Epithelial cell of proximal tubule (primary cell): Measurements from ENCODE around the gene HOXA5. TPM values are rescaled to one million over a fixed set of nuclear protein-coding genes. Genes with fewer than 3 reads are reported as not detected.

ENCODE experiments used
- DNase-seq: peaks from one replicate; pipeline ENCODE4 v3.0.0-alpha.2; 2011; ENCODE audit warnings: low read depth
- H3K4me3 ChIP-seq: 2 replicates; pipeline ENCODE4 v1.5.1; 2011; ENCODE audit warnings: low read depth, mild to moderate bottlenecking, low read length
- total RNA-seq: library from RNA; depleted of rRNA; stranded (reverse); fragments of >200 nt; gene quantifications from 2 replicates; pipeline ENCODE4 v1.2.3, GENCODE V29; 2015
- TF ChIP-seq, protein P1 (sequence below): conservative IDR thresholded peaks from 2 replicates; pipeline ENCODE4 v1.5.1; 2012; ENCODE audit warnings: low read depth, mild to moderate bottlenecking, low read length

HOXA5 gene
- total RNA-seq, 1 donor from 2014 or later, result 47.6 TPM

- TF ChIP-seq, protein P1, sequence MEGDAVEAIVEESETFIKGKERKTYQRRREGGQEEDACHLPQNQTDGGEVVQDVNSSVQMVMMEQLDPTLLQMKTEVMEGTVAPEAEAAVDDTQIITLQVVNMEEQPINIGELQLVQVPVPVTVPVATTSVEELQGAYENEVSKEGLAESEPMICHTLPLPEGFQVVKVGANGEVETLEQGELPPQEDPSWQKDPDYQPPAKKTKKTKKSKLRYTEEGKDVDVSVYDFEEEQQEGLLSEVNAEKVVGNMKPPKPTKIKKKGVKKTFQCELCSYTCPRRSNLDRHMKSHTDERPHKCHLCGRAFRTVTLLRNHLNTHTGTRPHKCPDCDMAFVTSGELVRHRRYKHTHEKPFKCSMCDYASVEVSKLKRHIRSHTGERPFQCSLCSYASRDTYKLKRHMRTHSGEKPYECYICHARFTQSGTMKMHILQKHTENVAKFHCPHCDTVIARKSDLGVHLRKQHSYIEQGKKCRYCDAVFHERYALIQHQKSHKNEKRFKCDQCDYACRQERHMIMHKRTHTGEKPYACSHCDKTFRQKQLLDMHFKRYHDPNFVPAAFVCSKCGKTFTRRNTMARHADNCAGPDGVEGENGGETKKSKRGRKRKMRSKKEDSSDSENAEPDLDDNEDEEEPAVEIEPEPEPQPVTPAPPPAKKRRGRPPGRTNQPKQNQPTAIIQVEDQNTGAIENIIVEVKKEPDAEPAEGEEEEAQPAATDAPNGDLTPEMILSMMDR, result no peak
- no peak for DNase-seq
- H3K4me3 ChIP-seq, result peak overlapping the region; percentile 72
Measured at GRCh38 chr7:27128776-27129728, 14.4 kb downstream of the HOXA5 start.

DNA sequence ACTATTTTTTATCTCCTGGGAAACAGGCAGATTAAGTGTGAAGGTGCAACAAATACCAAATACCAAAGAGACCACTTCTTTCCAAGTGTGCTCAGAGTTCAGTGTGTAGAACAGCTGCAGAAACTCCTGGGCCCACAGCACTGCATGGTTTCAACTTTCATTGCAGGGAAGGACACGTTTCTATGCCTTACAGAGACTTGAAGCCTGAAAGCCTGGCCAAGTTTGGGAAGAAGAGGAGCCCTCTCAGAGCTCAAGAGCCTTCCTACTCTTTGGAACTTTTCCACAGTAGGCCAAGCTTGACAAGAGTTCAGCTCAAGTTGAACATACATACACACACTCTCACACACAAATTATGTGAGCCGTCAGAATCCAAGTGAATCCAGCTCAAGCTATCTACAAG lies 15.4 kb downstream of the HOXA5 start:
- H3K4me3 ChIP-seq, result no peak overlapping the region
- no peak for DNase-seq
- TF ChIP-seq, protein P1, result no peak

DNA sequence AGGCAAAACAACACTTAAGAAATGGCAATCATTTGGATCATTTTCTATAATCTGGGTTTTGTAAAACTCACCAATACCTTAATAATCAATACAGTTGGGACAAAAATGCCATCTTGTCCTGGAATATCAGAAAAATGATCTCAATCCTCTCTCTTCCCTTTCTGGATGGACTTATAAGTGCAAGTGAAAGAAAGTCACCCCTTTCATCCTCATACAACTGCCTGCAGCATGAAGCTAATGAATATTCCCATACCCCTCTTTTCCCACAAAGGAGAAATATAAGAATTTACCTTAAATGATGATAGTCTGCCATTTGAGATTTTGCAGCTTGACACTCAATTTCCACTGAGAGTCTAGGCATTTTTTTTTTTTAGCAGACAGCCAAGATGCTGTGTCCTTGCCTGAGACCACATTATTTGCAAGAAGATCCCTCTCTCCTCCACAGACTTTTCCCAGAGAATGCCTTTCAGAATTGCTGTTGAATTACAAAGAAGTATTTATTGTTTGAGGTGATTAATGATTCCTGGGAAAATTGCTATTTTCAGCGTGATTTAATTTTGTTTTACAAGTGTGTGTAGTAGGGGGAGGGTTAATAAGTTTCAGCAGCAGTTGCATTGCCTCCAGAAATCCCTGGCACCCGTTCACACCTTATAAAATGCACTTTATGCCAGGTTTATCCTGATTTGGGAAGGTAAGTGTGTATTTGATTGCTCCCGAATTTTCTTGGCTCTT lies 16.7 kb downstream of the HOXA5 start:
- TF ChIP-seq, protein P1, result no peak
- H3K4me3 ChIP-seq, result no peak overlapping the region
- DNase-seq, result no peak

DNA sequence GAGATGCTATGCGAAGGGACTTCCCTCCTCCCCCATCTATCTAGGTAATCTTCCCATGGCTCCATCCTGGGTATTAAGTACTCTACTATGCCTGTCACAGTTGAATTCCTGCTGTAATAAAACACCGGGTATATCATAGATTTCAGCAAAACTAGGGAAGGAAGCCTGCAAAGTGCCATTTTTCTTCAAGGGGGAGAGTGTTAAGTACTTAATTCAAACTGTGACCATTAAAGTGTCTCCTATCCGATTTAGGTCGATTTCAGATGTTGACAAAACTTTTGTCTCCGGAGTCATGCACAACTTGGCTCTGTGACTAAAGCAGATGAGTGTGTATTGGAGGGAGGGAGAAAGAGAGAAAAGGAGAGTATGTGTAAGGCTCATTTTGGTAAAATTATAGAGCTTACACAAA lies 17.5 kb downstream of the HOXA5 start:
- no peak for DNase-seq
- TF ChIP-seq, protein P1, result no peak
- H3K4me3 ChIP-seq, result peak overlapping the region; percentile 77

DNA sequence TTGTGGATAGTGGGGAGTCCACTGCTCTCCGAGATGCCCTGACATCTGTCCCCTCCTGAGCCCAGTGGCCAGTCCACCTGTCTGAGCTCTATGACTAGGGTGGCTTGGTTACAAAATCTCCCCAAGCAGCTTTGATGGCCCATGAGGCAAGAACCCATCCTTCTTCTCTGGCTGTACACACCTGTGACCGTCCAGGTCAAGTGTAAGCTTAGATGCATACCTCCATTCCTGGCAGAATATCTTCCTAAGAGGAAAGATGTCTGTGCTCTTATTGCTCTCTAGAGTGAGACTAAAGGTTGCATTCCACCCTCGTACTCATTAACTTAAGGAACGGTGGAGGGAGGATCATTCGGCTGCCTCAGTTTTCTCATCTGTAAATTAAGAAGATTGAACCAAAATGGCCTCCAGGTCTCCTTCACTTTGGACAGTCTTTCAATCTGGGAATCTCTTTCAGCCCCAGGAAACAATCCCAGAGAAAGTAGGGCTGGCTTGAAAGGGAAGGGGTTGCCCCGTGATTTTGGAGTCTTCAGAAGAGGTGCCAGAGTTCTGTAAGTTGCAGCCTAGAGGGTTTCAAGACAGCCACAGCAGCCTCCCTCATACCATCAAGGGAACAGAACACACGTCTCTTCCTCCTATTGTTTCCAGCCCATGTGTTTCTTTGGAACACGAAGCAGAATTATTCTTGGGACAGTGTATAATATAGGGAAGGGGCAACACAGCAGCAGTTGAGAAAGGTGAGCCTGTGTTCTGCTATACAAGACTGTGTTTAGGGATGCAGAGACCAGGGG lies 18.4 kb downstream of the HOXA5 start:
- DNase-seq, result no peak
- TF ChIP-seq, protein P1, result no peak
- H3K4me3 ChIP-seq, result peak overlapping the region; percentile 77

DNA sequence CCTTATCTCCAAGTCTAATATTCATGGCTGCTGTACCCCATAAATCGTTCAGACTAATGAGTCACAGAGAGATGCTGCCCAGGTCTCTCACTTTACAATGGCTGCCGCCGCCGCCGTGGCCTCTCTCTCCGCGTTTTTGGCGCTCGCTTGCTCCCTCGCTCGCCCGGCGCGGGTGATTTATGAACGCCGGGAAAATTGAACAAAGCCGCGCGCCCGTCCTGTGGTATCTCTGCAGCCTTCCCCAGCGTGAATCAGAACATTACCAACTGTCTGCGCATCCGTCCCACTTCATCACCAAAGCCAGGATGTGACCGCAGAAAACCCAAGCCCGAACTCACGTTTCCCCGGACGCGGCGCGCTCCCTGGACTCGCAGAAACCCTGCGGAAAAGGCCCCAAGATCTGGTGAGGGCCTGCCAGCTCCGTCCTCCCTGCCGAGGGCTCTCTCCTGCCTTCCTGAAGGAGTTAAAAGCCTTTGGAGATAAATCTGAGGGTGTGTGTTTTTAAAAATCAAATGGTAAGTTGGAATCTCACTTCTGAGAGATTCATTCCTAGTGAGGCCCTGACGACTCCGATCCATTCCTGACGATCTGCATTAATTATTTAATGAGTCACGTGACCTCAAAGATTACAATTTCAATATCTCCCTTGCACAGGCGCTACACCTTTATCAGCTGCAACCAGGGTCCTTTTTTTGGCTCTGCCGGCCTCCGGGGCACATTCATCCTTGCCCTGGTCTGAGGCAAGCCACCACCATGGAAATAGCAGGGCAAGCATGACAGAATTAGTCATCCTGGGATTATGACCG lies 19.2 kb downstream of the HOXA5 start:
- H3K4me3 ChIP-seq, result peak overlapping the region; percentile 77
- DNase-seq, result no peak
- TF ChIP-seq, protein P1, result no peak
